VCaP (cell line): ENCODE results near the gene HOXB1.

Source experiments
- H3K27ac ChIP-seq: fragments of 450-650 bp; 2 replicates; pipeline ENCODE4 v1.5.1; 2017
- TF ChIP-seq, protein P1 (sequence below): fragments of 450-650 bp; conservative IDR thresholded peaks from 2 replicates; pipeline ENCODE4 v1.5.1; 2017; ENCODE audit warnings: mild to moderate bottlenecking, moderate library complexity

HOXB1 gene

GRCh38 chr17:48551596-48552465 is 21.0 kb upstream of the HOXB1 start:
- TF ChIP-seq, protein P1, sequence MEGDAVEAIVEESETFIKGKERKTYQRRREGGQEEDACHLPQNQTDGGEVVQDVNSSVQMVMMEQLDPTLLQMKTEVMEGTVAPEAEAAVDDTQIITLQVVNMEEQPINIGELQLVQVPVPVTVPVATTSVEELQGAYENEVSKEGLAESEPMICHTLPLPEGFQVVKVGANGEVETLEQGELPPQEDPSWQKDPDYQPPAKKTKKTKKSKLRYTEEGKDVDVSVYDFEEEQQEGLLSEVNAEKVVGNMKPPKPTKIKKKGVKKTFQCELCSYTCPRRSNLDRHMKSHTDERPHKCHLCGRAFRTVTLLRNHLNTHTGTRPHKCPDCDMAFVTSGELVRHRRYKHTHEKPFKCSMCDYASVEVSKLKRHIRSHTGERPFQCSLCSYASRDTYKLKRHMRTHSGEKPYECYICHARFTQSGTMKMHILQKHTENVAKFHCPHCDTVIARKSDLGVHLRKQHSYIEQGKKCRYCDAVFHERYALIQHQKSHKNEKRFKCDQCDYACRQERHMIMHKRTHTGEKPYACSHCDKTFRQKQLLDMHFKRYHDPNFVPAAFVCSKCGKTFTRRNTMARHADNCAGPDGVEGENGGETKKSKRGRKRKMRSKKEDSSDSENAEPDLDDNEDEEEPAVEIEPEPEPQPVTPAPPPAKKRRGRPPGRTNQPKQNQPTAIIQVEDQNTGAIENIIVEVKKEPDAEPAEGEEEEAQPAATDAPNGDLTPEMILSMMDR = no peak
- no peak overlapping the region for H3K27ac ChIP-seq

DNA sequence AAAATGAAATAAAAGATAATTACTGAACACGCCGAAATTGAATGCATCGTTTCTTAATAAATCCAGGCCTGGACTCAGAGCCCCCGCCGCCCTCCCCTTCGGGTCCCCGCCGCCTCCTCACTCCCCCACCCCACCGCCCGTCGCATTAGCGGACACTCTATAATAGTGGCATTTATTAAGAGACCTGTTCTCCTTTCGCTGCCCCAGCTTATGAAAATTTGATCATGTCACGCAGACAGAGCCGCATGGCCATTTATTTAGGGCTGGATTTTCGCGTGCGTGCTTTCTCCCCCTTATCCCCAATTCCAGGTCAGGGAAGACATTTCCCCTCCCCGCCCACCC is 20.4 kb upstream of the HOXB1 start:
- H3K27ac ChIP-seq = no peak overlapping the region
- TF ChIP-seq, protein P1 = no peak

- H3K27ac ChIP-seq = no peak overlapping the region
- TF ChIP-seq, protein P1 = no peak
Observed at GRCh38 chr17:48550502-48551213, 19.8 kb upstream of the HOXB1 start.

DNA sequence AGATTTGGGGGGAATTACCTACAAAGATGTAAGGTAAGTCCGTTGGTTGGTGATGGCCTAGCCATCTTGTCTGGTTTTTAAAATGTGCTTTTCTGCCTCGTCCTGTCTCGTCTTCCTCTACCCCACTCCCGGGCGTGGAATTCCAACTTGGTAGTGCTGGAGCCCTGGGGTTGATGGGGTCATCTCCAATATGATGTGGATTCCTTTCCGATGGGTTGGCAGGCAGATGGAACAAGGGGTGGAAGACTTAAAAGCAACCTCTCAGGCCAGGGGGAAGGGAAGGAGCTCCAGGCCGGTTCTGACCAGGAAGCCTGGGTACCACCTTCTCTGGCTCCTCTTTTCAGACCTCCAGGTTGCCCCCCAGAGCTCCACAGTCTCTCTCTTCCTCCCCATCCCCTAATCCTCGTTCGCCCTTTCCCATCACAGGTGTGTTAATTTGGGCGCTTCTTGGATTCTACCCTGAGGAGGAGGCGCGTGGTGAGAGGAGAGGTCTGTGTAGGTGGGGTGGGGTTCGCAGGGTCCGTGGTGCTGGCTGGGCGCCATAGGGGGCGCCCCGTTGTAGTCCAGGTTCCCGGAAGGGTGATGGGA is 19.2 kb upstream of the HOXB1 start:
- no peak overlapping the region for H3K27ac ChIP-seq

DNA sequence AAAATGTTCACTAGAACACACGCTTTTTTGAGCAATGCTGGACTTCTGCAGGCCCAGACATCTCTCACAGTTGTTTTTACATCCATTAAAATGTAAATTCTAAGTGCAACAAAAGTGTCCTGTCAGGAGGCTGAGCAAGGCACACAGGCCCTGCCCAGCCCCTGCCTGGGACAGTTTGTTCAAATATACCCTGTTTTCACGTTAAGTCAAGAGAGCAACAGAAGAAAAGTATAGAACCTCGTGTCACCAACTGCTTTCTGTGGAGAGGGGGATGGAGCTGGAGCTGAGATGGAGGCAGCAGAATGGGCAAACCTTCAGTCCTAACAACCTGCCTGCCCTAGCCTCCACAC is 18.4 kb upstream of the HOXB1 start:
- no peak overlapping the region for H3K27ac ChIP-seq
- TF ChIP-seq, protein P1 = no peak

More for the DNA sequence above, 19.2 kb upstream of the HOXB1 start:
- TF ChIP-seq, protein P1 = no peak

GRCh38 chr17:48548523-48549280 is 17.9 kb upstream of the HOXB1 start:
- TF ChIP-seq, protein P1 = no peak
- H3K27ac ChIP-seq = no peak overlapping the region
